ENCODE data around the gene UST.

UST gene

GRCh38 chr6:148817689-148818088 lies 70.9 kb downstream of the UST start:
- no peak for TF ChIP-seq CTCF (IDR thresholded peaks at IDR 0.05)
- H3K27me3 ChIP-seq (ENCODE audit: control insufficient read depth, insufficient read depth, low read length): no peaks in the 10 kb centered on the region
- no peaks in the 10 kb centered on the region for H3K9me3 ChIP-seq (ENCODE audit: control insufficient read depth, low read length)
- no peak overlapping the region for H3K4me3 ChIP-seq (ENCODE audit: low read depth, low read length)
- no peaks in the 10 kb centered on the region for H3K36me3 ChIP-seq (ENCODE audit: control insufficient read depth, insufficient read depth, low read length)
- peaks cover 7% of the 10 kb centered on the region for H3K79me2 ChIP-seq
- H2AFZ ChIP-seq: no peak overlapping the region
- no peak overlapping the region for H3K27ac ChIP-seq
- H3K9ac ChIP-seq: no peak overlapping the region
- H3K4me1 ChIP-seq: peaks cover 12% of the 10 kb centered on the region
- H3K4me2 ChIP-seq (ENCODE audit: low read length): no peak overlapping the region

DNA sequence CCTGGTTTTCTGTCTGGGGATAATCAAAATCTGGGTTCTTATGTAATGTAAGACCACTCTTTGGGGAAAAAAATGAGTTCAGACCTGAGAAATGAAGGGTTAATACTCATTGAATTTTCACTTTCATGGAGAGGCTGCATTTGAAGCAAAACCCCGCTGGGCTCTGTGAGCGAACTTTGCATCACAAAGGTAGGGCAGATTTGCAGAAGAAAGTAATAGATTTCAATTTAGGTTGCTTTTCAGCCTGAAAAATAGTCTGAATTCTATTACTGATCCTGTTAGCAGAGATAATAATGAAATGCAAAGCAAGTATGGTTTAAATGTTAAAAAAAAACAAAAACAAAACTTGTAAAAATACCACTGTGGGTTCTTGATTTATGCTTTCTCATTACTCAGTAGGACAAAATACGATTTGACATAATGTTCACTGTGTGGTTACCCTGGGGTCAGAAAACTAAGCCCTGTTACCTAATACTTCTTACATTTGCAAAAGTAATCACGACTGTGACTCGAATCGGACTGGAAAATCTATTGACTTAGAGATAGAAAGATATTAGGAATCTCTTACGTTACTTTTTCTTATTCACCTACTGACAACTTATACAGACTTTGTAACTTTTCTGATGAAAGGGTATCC lies 72.2 kb downstream of the UST start:
- peaks cover 7% of the 10 kb centered on the region for H3K79me2 ChIP-seq
- H3K27me3 ChIP-seq (ENCODE audit: control insufficient read depth, insufficient read depth, low read length): no peaks in the 10 kb centered on the region
- no peak overlapping the region for H2AFZ ChIP-seq
- H3K4me3 ChIP-seq (ENCODE audit: low read depth, low read length): no peak overlapping the region
- no peak for TF ChIP-seq CTCF (IDR thresholded peaks at IDR 0.05)
- no peak overlapping the region for H3K4me2 ChIP-seq (ENCODE audit: low read length)
- peaks cover 12% of the 10 kb centered on the region for H3K4me1 ChIP-seq
- H3K36me3 ChIP-seq (ENCODE audit: control insufficient read depth, insufficient read depth, low read length): no peaks in the 10 kb centered on the region
- H3K9me3 ChIP-seq (ENCODE audit: control insufficient read depth, low read length): no peaks in the 10 kb centered on the region
- H3K9ac ChIP-seq: no peak overlapping the region
- no peak overlapping the region for H3K27ac ChIP-seq

GRCh38 chr6:148819852-148820251 lies 73.0 kb downstream of the UST start:
- Histone ChIP-seq H3K79me2 (peaks cover 7% of the 10 kb centered on the region), H3K36me3 (ENCODE audit: control insufficient read depth, insufficient read depth, low read length) (no peaks in the 10 kb centered on the region), H3K9ac (no peak overlapping the region), H3K4me3 (ENCODE audit: low read depth, low read length) (no peak overlapping the region), H3K4me1 (peaks cover 12% of the 10 kb centered on the region), H3K4me2 (ENCODE audit: low read length) (no peak overlapping the region), H2AFZ (no peak overlapping the region), H3K27ac (no peak overlapping the region), H3K27me3 (ENCODE audit: control insufficient read depth, insufficient read depth, low read length) (no peaks in the 10 kb centered on the region), H3K9me3 (ENCODE audit: control insufficient read depth, low read length) (no peaks in the 10 kb centered on the region)
- no peak for TF ChIP-seq CTCF (IDR thresholded peaks at IDR 0.05)

DNA sequence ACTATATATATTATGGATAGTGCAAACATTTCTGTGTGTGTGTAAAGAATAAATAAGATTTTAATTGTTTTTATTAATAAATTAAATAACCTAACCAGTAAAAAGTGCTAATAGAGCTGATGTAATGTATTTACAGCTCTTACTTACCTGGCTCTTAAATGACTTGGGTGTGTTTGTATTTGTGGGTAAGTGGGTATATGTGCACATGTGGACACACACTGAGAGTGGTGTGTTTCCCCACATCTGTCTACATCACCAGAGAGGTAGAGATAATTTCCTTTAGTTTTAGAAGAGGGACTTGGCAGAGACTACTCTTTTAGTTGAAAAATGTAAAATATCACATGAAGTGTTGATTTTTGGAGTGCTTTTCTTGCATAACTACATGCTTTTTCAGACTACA lies 76.0 kb downstream of the UST start:
- no peaks in the 10 kb centered on the region for H3K9me3 ChIP-seq (ENCODE audit: control insufficient read depth, low read length)
- no peak overlapping the region for H3K4me2 ChIP-seq (ENCODE audit: low read length)
- peaks cover 8% of the 10 kb centered on the region for H3K79me2 ChIP-seq
- no peak overlapping the region for H3K4me3 ChIP-seq (ENCODE audit: low read depth, low read length)
- no peak for TF ChIP-seq CTCF (IDR thresholded peaks at IDR 0.05)
- no peak overlapping the region for H3K9ac ChIP-seq
- H2AFZ ChIP-seq: no peak overlapping the region
- H3K27me3 ChIP-seq (ENCODE audit: control insufficient read depth, insufficient read depth, low read length): no peaks in the 10 kb centered on the region
- H3K27ac ChIP-seq: no peak overlapping the region
- no peaks in the 10 kb centered on the region for H3K36me3 ChIP-seq (ENCODE audit: control insufficient read depth, insufficient read depth, low read length)
- no peaks in the 10 kb centered on the region for H3K4me1 ChIP-seq

GRCh38 chr6:148824291-148824690 lies 77.5 kb downstream of the UST start:
- H3K4me3 ChIP-seq (ENCODE audit: low read depth, low read length): no peak overlapping the region
- H3K36me3 ChIP-seq (ENCODE audit: control insufficient read depth, insufficient read depth, low read length): no peaks in the 10 kb centered on the region
- no peaks in the 10 kb centered on the region for H3K4me1 ChIP-seq
- no peak overlapping the region for H3K9ac ChIP-seq
- H2AFZ ChIP-seq: no peak overlapping the region
- no peak overlapping the region for H3K27ac ChIP-seq
- peaks cover 8% of the 10 kb centered on the region for H3K79me2 ChIP-seq
- TF ChIP-seq CTCF (IDR thresholded peaks at IDR 0.05): no peak
- H3K4me2 ChIP-seq (ENCODE audit: low read length): no peak overlapping the region
- H3K27me3 ChIP-seq (ENCODE audit: control insufficient read depth, insufficient read depth, low read length): no peaks in the 10 kb centered on the region
- H3K9me3 ChIP-seq (ENCODE audit: control insufficient read depth, low read length): no peaks in the 10 kb centered on the region

Data from parathyroid adenoma (tissue), 2 donors.